ENCODE measurements around the gene FAM131A. TPM values are rescaled to one million over a fixed set of nuclear protein-coding genes. Genes with fewer than 3 reads are reported as not detected.

The FAM131A gene
- total and polyA plus RNA-seq, 9 of the 15 experiments (the other 6 are each of a cell fraction or from before 2014, with no cell fraction given) = 0.48 to 11.1 (median 4.3) TPM

DNA sequence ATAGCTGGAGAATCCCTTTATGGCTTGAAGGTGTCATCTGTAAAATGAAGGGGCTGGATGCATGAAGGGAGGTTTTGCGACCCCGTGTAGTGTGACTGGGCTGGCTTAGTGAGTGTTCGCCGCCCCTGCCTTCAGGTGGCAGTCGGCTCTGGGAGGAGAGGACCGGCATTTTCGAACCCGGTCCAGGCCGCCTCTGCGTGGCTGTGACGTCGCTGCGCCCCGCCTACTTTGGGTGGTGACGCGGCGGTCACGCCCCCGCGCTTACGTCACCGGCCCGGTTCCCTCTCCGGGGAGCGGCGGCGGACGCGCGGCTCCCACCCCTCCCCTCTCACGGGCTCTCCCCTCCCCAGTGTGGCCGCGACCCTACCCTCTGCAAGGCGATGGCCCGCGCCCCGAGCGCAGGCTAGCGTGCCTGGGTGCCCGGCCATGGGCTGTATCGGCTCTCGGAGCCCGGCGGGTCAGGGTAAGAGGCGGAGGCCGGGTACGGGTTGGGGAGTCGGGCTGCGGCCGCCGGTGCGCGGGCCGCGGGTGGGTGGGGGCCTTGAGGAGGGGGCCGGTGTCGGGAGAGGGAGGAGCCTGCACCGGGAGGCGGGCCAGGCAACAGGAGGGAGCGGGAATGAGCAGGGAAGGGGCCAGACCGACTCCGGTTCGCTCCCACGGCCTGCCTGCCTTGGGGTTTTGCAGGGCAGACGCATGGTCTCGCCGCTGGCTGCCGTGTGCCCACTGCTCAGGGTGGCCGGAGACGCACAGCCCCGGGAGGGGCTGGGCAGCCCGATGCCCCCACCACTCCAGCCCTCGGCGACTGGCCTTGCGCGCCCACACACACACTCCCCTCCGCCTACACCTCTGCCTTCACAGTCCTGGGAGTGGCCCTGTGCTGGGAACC, 1.5 kb upstream of the FAM131A start (continued):
- TF ChIP-seq, protein P1, sequence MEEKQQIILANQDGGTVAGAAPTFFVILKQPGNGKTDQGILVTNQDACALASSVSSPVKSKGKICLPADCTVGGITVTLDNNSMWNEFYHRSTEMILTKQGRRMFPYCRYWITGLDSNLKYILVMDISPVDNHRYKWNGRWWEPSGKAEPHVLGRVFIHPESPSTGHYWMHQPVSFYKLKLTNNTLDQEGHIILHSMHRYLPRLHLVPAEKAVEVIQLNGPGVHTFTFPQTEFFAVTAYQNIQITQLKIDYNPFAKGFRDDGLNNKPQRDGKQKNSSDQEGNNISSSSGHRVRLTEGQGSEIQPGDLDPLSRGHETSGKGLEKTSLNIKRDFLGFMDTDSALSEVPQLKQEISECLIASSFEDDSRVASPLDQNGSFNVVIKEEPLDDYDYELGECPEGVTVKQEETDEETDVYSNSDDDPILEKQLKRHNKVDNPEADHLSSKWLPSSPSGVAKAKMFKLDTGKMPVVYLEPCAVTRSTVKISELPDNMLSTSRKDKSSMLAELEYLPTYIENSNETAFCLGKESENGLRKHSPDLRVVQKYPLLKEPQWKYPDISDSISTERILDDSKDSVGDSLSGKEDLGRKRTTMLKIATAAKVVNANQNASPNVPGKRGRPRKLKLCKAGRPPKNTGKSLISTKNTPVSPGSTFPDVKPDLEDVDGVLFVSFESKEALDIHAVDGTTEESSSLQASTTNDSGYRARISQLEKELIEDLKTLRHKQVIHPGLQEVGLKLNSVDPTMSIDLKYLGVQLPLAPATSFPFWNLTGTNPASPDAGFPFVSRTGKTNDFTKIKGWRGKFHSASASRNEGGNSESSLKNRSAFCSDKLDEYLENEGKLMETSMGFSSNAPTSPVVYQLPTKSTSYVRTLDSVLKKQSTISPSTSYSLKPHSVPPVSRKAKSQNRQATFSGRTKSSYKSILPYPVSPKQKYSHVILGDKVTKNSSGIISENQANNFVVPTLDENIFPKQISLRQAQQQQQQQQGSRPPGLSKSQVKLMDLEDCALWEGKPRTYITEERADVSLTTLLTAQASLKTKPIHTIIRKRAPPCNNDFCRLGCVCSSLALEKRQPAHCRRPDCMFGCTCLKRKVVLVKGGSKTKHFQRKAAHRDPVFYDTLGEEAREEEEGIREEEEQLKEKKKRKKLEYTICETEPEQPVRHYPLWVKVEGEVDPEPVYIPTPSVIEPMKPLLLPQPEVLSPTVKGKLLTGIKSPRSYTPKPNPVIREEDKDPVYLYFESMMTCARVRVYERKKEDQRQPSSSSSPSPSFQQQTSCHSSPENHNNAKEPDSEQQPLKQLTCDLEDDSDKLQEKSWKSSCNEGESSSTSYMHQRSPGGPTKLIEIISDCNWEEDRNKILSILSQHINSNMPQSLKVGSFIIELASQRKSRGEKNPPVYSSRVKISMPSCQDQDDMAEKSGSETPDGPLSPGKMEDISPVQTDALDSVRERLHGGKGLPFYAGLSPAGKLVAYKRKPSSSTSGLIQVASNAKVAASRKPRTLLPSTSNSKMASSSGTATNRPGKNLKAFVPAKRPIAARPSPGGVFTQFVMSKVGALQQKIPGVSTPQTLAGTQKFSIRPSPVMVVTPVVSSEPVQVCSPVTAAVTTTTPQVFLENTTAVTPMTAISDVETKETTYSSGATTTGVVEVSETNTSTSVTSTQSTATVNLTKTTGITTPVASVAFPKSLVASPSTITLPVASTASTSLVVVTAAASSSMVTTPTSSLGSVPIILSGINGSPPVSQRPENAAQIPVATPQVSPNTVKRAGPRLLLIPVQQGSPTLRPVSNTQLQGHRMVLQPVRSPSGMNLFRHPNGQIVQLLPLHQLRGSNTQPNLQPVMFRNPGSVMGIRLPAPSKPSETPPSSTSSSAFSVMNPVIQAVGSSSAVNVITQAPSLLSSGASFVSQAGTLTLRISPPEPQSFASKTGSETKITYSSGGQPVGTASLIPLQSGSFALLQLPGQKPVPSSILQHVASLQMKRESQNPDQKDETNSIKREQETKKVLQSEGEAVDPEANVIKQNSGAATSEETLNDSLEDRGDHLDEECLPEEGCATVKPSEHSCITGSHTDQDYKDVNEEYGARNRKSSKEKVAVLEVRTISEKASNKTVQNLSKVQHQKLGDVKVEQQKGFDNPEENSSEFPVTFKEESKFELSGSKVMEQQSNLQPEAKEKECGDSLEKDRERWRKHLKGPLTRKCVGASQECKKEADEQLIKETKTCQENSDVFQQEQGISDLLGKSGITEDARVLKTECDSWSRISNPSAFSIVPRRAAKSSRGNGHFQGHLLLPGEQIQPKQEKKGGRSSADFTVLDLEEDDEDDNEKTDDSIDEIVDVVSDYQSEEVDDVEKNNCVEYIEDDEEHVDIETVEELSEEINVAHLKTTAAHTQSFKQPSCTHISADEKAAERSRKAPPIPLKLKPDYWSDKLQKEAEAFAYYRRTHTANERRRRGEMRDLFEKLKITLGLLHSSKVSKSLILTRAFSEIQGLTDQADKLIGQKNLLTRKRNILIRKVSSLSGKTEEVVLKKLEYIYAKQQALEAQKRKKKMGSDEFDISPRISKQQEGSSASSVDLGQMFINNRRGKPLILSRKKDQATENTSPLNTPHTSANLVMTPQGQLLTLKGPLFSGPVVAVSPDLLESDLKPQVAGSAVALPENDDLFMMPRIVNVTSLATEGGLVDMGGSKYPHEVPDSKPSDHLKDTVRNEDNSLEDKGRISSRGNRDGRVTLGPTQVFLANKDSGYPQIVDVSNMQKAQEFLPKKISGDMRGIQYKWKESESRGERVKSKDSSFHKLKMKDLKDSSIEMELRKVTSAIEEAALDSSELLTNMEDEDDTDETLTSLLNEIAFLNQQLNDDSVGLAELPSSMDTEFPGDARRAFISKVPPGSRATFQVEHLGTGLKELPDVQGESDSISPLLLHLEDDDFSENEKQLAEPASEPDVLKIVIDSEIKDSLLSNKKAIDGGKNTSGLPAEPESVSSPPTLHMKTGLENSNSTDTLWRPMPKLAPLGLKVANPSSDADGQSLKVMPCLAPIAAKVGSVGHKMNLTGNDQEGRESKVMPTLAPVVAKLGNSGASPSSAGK (IDR thresholded peaks at IDR 0.05) = no peak
- TF ChIP-seq JUN (IDR thresholded peaks at IDR 0.05; ENCODE audit: borderline replicate concordance, low read depth, low read length) (peak; percentile 65; the same call in 1 of the 2 replicates), JUN (CRISPR knock-in tag; IDR thresholded peaks at IDR 0.05; ENCODE audit: borderline replicate concordance) (peak; percentile 78; the same call in 1 of the 2 replicates), TEAD4 (IDR thresholded peaks at IDR 0.05; ENCODE audit: low read length) (no peak), TEAD4 (CRISPR knock-in tag; IDR thresholded peaks at IDR 0.05; ENCODE audit: borderline replicate concordance) (no peak), EWSR1 (IDR thresholded peaks at IDR 0.05; ENCODE audit: borderline replicate concordance, low read depth, partially characterized antibody) (no peak), ZNF561 (CRISPR knock-in tag; conservative IDR thresholded peaks at IDR 0.05) (no peak), SMARCA4 (IDR thresholded peaks at IDR 0.05) (no peak), SREBF1 (IDR thresholded peaks at IDR 0.05; ENCODE audit: borderline replicate concordance, low read depth, low read length) (no peak), RAD51 (IDR thresholded peaks at IDR 0.05; ENCODE audit: borderline replicate concordance, low read depth) (peak; percentile 47; the same call in 1 of the 2 replicates)
- TF ChIP-seq, protein P2, sequence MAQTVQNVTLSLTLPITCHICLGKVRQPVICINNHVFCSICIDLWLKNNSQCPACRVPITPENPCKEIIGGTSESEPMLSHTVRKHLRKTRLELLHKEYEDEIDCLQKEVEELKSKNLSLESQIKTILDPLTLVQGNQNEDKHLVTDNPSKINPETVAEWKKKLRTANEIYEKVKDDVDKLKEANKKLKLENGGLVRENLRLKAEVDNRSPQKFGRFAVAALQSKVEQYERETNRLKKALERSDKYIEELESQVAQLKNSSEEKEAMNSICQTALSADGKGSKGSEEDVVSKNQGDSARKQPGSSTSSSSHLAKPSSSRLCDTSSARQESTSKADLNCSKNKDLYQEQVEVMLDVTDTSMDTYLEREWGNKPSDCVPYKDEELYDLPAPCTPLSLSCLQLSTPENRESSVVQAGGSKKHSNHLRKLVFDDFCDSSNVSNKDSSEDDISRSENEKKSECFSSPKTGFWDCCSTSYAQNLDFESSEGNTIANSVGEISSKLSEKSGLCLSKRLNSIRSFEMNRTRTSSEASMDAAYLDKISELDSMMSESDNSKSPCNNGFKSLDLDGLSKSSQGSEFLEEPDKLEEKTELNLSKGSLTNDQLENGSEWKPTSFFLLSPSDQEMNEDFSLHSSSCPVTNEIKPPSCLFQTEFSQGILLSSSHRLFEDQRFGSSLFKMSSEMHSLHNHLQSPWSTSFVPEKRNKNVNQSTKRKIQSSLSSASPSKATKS (CRISPR knock-in tag; IDR thresholded peaks at IDR 0.05) = no peak
- TF ChIP-seq, protein P3, sequence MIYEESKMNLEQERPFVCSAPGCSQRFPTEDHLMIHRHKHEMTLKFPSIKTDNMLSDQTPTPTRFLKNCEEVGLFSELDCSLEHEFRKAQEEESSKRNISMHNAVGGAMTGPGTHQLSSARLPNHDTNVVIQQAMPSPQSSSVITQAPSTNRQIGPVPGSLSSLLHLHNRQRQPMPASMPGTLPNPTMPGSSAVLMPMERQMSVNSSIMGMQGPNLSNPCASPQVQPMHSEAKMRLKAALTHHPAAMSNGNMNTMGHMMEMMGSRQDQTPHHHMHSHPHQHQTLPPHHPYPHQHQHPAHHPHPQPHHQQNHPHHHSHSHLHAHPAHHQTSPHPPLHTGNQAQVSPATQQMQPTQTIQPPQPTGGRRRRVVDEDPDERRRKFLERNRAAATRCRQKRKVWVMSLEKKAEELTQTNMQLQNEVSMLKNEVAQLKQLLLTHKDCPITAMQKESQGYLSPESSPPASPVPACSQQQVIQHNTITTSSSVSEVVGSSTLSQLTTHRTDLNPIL (CRISPR knock-in tag; IDR thresholded peaks at IDR 0.05) = no peak
